HG03108 (cell line): ENCODE data around the gene MAN2B1.
"Not testable (repeated sequence)": the region's sequence is repeated elsewhere in the genome, so short reads cannot be mapped to it uniquely, and the experiment has no call there.

Experiments used
- ATAC-seq: cut with Tn5 transposase; IDR thresholded peaks from one replicate; pipeline ENCODE4 v1.9.1; 2021; ENCODE audit warnings: moderate library complexity; ENCODE audit not compliant: unreplicated experiment

The MAN2B1 gene

DNA sequence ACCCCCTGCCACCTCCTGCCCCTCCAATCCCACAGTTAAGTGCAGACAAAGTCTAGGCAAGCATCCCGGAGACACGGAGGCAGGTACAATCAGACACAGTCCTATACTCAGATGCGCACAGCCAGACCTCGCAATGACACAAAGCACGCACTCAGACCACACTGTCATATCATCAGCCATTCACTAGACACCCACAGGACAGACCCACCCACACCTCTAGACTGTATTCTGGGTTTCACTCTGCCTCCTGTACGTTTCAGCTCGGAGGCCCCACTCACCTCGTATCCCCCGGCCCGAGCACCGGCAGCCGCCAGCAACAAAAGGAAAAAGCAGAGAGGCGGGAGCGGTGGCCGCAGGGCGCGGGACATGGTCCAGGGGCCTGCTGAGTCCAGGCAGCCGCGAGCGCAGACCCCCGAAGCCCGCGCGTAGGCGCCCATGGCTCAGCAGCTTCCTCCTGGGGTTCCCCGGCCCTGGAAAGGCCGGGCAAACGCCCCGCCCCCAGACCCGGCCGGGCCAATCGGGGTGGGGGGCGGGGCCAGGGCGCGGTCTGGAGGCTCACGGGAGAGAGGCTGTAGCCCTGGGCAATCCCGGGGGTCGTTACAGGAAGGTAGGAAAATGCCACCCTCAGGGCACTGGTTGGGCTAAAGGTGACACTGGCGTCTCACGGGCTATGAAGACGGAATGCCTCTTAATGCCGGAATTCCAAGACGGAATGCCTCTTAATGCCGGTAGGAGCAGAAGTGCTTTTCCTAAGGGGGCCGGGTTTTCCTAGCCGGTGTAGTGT is at the start of gene MAN2B1, which contains the start of gene WDR83:
Gene MAN2B1 (minus strand): TSS at position 478 of the 784 bp plus-strand sequence. CDS start 41 bp downstream, at position 437.
Gene WDR83 (plus strand): TSS at position 543 of the 784 bp plus-strand sequence. CDS start 2,984 bp downstream, outside the sequence.
- ATAC-seq, result no peak

DNA sequence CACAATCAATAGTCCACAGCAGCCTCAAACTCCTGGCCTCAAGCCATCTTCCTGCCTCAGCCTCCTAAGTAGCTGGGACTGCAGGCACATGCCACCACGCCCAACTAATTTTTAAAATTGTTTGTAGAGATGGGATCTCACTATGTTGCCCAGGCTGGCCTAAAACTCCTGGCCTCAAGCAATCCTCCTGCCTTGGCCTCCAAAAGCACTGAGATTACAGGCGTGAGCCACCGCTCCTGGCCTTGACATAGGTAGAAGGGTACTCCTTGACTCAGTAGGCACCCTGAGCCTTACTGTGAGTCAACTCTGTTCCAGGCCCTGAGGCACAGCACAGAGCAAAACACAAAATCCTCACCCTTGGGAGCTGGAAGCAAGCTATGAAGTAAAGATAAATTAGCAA is 49.4 kb upstream of the MAN2B1 start:
- ATAC-seq, result no peak

DNA sequence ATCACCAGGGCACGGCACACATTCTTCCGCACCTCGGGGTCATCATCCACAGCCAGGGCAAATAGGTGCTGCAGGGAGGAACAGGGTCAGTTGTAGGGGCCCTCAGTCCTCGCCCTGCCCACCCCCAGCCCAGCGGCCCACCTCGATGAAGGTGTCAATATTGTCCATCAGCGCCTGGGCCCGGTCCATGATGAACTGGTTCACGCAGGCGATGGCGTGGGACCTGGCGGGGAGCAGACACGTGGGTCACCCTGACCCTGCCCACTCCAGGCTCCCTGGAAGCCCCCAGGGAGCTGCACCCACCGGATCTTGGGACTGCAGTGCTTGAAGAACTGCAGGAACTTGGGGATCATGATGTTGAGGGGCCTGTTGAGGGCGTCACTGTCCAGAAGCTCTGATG is 48.6 kb upstream of the MAN2B1 start:
- ATAC-seq, result no peak

DNA sequence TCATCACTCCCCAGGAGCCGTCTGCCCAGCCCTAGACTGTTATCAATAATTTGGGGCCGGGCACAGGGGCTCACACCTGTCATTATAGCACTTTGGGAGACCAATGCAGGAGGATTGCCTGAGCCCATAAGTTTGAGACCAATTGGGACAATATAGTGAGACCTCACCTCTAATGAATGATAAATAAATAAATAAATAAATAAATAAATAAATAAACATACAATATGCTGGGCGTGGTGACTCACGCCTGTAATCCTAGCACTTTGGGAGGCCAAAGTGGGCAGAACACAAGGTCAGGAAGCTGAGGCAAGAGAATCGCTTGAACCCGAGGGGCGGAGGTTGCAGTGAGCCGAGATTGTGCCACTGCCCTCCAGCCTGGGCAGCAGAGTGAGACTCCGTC is 46.8 kb upstream of the MAN2B1 start:
- ATAC-seq, result not testable (repeated sequence)

DNA sequence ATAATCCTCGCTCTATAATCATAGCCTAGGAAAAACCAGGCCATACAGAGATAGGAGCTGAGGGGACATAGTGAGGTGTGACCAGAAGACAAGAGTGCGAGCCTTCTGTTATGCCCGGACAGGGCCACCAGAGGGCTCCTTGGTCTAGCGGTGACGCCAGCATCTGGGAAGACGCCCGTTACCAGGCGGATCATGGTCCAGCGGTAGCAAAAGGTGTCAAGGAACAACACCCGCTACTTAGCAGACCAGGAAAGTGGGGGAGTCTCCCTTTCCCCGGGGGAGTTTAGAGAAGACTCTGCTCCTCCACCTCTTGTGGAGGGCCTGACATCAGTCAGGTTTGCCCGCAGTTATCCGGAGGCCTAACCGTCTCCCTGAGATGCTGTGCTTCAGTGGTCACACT is 45.5 kb upstream of the MAN2B1 start:
- not testable (repeated sequence) for ATAC-seq

DNA sequence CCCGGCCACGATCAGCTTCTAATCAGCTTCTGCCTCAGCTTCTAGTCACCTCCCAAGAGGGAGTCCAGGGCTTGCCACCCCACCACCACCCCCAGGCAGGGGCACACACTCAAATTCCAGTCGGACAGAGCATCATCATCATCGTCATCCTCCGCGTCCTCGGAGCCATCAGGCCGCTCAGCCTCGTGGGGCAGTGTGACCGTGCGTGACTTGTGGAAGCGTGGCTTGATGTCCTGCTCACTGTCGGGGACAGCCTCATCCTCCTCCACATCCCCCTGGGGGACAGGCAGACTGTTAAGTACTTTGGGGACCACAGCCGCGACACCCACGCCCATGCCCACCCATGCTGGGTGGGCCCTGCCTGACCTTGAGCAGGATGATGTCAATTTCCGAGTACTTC is 44.6 kb upstream of the MAN2B1 start:
- no peak for ATAC-seq

DNA sequence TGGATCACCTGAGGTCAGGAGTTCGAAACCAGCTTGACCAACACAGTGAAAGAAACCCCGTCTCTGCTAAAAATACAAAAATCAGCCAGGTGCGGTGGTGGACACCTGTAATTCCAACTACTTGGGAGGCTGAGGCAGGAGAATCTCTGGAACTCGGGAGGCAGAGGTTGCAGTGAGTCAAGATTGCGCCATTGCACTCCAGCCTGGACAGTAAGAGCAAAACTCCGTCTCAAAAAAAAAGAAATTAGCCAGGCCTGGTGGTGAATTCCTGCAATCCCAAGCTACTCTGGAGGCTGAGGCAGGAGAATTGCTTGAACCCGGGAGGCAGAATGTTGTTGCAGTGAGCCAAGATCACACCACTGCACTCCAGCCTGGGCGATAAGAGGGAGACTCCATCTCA is 42.1 kb upstream of the MAN2B1 start:
- no peak for ATAC-seq

DNA sequence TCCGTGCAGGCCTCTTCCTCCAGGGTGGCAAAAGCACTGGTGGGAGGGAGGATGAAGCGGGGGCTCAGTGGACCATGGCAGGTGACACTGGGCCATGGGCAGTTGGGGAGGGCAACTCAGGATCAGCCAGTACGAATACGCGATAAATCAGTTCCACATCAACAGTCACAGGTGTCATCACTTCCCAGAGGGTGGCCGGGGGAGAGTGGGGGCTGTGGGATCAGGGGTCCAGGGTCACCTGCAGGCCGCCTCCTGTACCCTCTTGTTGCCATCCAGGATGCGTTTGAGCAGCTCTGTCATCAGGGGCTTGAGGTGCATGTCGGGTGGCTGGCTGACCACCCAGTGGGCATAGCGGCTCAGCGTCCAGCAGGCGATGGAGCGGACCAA is 39.8 kb upstream of the MAN2B1 start:
- no peak for ATAC-seq

DNA sequence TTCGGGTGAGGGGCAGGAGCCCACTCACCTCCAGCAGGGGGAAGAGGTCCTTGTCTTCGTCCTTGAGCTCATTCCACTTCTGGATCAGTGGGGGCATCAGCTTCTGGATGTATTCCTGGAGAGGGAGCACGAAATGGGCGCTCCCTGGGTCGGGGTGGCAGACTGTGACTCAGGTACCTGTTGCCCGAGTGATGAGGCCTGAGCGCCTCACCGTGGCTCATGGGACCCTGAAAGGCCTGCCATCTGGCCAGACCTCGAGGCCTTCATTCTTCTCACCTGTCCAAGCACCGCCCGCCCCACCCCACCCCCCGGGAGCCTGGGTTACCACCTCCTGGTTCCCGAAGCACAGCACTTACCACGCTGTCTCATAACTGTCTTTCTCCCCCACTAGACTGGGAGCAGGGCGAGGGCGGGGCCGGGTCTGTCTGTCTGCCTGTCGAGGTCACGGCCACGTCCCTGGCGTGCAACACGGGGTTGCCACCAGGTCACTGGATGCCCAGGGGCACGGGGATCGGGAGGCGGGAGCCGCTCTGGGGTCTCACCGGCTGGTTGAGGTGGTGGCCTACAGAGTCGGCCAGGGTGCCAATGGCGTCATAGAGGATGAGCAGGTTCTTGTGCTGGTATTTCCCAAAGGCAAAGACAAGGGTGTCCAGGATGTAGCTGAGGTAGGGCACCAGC is 39.3 kb upstream of the MAN2B1 start:
- no peak for ATAC-seq

DNA sequence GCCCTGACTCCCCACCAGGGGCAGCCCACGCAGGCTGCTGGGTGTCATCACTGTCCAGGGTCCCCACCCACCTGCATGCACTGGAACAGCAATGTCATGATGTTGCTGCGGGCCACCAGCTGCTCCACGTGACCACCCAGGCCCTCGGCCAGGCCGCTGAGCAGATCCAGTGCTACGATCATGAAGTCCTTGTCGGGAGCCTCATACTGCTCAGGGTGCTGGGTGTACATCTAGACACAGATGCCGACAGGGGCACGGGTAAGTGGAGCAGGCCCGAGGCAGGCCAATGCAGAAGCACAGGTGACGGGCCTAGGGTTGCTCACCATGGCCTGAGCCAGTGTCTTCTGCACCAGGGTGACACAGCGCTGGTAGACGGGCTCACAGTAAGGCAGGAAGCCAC is 38.6 kb upstream of the MAN2B1 start:
- ATAC-seq, result no peak

DNA sequence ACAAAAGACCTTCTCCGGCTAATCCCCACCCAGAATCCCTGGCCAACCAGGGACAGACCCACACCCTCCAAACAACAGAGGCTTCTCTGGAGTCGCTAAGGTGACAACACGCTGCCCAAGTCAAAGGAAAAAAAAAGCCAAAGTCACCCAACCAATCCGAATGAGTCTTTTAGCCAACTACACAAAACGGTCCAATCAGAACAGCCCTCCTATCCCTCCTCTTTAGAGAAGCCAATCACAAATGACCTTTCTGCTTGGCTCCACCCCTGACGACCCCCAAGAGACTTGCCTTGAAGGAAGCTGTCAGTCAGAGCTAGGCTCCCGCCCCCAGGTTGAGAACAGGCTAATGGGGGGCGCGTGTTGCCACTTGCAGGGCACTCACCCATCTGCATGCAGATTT is 36.5 kb upstream of the MAN2B1 start:
- no peak for ATAC-seq

DNA sequence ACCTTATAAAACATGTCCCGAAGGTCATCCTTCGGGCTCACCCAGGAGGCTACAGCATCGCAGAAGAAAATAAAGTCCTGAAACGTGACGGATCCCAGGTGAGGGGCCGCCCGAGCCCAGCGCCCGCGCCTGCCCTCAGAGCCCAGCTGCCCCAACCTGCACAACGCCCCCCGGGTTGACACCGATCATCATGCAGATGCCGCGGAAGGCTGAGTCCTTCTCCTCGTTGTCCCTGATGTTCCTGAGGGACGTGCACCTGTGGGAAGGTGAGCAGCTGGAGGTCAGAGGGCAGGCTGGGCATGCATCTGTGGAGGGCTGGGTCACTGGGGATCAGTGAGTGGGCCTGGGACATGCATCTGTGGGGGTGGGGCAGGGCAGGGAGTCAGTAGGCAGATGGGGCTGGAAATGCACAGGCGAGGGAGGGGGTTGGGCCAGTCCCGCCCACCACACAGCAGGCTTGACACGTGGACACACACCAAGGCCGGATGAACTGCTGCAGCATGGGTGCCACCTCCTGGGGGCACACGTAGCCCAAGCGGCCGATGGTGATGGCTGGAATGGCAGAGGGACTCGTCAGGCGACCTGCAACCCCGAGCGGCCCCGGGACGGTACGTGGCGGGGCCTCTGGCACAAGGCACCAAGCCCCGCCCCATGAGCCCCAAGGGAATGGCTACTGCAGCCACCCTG is 35.2 kb upstream of the MAN2B1 start:
- ATAC-seq, result no peak

DNA sequence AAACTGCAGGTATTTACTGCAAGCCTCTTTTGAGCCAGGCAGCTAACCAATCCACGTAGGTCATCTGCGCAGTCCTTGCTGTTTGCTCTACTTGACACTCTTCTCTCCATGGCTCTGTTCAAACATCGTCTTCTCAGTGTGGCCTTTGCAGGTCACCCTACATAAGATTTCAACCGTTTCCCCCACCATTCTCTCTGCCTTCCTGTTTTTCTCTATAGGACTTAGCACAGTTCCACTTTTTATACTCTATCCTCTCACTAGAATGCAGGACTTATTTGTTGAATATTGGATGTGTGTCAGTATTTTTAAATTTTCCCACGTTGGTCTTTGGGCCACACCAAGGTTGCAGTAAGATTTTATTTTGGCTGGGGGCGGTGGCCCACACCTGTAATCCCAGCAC is 31.6 kb upstream of the MAN2B1 start:
- ATAC-seq, result no peak

DNA sequence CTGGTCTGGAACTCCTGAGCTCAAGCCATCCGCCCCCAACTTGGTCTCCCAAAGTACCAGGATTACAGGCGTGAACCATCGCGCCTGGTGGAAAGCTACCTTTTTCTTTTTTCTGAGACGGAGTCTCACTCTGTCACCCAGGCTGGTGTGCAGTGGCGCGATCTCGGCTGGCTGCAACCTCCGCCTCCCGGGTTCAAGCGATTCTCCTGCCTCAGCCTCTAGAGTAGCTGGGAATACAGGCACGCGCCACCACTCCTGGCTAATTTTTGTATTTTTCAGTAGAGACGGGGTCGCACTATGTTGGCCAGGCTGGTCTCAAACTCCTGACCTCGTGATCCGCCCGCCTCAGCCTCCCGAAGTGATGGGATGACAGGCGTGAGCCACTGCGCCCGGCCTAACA is 30.9 kb upstream of the MAN2B1 start:
- ATAC-seq, result not testable (repeated sequence)

DNA sequence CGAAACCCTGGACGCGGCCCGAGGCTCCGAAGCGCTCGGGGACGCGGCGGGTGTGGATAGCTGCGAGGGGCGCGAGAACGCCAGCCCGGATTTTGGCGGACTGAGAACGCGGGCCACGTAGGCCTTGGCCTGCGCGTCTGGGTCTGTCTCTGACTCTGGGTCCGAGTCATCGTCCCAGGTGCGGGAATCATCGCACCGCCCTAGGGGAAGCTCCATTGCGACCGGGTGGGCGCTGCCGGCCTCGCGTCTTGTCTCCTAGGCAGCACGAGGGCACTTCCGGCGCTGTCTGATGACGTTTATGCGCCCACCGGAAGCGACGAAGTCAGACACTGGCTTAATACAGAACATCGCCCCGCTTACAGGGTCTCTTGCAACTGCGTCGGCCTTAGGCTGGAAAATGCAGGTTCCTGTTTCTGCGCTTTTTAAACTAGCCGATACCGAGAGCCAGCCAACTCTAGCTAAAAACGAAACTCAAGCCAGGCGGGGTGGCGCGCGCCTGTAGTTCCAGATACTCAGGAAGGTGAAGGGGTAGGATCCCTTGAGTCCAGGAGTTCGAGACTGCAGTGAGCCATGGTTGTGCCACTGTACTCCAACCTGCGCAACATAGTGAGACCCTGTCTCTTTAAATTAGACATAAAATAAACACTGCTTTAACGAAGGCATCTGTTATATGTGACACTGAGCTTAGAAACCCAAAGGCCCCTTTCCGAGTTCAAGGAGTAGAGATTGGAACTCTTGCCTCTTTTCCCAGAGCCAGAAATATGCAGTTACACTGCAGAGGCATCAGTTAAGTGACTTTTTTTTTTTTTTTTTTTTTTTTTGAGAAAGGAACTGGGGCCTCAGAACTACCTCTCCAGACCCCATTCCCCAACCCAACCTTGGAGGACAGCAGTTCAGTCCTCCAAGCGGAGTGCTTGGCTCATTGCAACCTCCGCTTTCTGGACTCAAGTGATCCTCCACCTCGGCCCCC is 30.1 kb upstream of the MAN2B1 start, which contains the start of gene FBXW9:
Gene FBXW9 (minus strand): TSS at position 266 of the 970 bp plus-strand sequence. CDS start 50 bp downstream, at position 216.
- ATAC-seq, result peak; percentile 65

DNA sequence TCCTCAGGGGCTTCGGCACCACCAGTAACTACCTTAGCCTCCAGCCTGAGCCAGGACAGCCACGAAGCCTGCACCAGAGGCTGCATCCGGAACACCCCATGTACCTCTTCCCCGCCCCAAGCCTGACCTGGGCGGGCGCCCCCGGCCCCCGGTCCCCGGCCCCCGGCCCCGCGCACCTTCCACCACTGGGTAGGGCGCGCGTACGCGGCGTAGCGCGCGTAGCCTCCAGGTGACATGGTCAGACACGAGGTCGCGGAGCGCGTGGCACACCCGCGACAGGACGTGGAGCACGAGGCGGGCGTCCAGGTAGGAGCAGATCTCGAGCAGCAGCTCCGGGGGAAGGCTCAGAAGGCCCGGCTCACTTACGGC is 29.4 kb upstream of the MAN2B1 start:
- peak; percentile 2 for ATAC-seq

DNA sequence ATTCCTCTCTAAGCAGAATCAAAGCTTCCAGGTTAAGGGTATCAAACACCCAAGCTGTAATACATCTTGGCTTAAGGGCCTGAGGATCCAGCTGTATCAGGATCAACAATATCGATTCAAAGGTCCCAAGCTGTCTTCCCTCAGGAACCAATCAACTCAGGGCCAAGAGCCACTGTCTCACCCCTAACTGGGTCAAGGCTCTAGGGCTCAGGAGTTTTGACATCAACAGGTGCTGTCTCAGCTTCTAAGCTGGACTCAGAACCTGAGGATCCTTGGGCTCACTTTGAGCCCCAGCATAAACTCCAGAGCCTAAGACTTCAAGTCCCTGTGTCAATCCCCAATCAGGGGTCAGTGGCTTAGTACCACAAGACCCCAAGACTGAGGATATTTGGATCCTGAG is 29.0 kb upstream of the MAN2B1 start:
- no peak for ATAC-seq

DNA sequence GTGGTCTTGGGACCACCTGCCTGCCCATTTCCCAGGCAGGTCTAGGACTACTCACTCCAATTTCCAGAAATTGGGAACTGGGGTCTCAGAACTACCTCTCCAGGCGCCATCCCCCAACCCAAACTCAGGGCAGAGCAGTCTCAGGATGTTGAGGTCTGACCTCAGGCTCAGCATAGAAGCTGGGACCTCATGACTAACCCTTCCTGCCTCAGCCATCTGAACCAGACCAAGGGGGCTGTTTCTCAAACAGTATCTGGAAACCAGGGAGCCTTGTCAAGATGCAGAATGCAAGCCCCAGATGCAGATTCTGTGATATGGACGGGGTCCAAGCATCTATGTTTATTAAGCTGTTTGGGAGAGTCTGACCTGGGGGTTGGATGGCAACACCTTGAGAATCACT is 28.6 kb upstream of the MAN2B1 start:
- no peak for ATAC-seq

DNA sequence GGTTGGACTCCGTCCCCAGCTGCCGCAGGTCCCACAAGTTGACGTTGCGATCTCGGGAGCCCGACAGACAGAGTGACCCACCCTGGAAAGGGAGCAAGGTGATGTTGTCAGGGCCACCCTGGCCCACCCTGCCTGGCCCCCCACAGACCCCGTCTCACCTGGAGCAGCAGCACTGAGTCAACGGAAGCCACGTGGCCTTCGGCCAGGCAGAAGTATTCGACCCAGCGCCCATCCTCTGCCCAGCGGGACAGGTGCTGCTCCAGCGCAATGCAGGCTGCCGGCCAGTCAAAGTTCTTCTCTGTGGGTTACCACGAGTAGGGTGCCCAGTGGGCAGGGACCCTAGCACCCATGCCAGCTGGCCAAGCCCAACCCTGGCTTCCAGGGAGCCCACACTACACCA is 28.1 kb upstream of the MAN2B1 start:
- ATAC-seq, result no peak

DNA sequence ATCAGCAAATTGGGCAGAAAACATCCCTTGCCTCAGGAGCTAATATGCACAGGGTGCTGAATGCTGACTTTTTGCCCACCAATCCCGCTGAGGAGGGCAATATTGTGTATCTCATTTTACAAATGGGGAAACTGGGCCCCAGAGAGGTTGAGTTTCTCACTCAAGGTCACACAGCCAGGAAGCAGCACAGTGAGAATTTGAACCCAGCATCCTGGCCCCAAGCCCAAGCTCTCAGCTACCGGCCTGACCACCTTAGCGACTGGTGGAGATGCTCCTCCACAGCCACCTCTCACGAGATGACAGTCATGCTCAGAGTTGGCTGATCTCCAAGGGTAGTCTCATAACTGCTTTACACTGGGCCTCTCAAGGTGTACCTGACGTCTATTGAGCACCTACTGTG is 26.4 kb upstream of the MAN2B1 start:
- ATAC-seq, result no peak
